GM21717 (cell line): ENCODE measurements around the gene FILIP1L.
A peak's percentile ranks its signal among the peaks of the same experiment; 100 is the strongest.
"Not testable (repeated sequence)": the region's sequence is repeated elsewhere in the genome, so short reads cannot be mapped to it uniquely, and the experiment has no call there.

Source experiments
- ATAC-seq: cut with Tn5 transposase; IDR thresholded peaks from one replicate; pipeline ENCODE4 v1.9.1; 2021; ENCODE audit warnings: mild to moderate bottlenecking, moderate library complexity; ENCODE audit not compliant: unreplicated experiment

The FILIP1L gene

DNA sequence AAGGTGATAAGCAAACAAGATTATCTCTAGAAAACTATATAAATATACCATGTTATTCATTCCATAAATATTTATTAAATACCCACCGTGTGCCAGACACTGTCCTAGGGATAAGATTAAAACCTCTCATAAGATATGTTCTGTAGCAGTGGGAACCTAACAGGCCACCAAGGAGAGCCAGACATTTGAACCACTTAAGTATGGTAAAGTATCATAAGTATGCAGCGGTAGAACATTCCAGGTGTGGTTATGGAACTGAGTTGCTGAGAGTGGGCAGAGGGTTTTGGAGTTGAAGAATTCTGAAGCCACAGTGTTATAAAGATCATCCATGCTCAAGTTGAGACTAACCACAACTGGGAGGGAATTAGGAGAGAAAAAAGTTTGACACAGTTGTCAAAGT, 14.7 kb downstream of the FILIP1L start:
- ATAC-seq: no peak

DNA sequence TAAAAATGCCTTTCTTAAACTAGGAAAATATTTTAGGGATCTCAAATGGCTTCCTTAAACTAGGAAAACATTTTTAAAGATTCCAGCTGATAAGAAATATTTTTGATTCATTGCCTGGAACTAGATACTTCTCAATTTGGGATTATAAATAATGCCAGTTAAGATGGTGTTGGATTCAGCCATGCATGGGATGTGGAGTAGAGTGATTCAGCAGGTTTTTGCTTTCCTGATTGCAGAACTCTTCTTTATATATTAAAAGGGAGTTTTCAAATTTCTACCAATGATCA, 15.6 kb downstream of the FILIP1L start:
- ATAC-seq: no peak

DNA sequence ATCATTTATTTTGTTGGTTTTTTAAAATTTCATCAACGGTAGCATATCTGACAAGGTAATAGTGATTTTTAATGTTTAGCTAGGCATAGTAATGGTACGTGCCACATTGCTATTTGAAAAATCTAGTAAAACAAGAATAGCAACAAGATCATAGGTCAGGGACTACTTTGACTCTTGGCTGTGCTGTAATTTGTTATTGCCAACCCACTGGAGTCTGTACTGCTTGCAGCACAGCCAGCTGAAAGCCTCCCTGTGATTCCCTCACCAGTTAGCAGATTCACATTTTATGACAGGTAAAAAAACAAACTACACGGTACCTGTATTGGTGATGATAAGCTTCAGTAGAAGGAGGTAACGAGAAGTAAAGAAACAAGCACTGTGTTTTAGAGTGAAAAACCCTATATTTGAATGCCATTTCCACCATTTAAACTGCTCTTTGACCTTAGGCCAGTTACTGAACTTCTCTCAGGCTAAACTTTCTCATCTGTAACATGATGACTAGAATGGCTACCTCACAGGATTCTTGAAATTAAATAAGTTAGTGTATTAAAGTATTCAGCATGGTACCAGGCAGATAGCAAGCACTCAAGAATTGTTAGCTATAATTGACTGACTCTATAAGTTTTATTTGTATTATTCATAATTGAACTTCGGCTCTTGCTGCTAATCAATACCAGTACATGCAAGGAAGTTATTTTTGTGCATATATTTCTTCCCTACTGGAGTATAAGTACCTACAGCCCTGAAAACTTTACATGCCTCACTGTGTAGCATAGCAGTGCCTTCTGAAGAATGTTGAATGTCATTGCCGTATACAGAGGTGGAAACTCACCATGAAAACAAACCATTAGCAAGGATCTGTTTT, 16.1 kb downstream of the FILIP1L start:
- no peak for ATAC-seq

DNA sequence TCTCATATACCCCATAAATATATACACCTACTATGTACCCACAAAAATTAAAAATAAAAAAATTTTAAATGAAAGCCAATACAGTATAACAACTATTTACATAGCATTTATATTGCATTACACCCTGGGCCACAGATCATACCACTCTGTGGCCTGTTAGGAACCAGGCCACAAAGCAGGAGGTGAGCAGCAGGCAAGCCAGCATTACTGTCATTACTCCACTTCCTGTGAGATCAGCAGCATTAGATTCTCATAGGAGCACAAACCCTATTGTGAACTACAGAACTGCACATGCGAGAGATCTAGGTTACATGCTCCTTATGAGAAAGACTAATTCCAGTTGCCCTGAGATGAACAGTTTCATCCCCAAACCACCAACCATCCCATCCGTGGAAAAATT, 17.4 kb downstream of the FILIP1L start:
- ATAC-seq: no peak

DNA sequence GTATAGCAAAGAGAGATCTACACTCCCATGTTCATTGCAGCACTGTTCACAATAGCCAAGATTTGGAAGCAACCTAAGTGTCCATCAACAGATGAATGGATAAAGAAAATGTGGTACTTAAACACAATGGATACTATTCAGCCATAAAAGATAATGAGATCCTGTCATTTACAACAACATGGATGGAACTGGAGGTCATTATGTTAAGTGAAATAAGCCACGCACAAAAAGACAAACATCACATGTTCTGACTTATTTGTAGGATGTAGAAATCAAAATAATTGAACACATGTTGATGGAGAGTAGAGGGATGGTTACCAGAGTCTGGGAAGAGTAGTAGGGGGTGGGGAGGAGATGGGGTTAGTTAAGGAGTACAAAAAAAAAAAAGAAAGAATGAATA, 18.0 kb downstream of the FILIP1L start:
- ATAC-seq: not testable (repeated sequence)

GRCh38 chr3:100093831-100094230, 20.5 kb downstream of the FILIP1L start:
- ATAC-seq: no peak

- no peak for ATAC-seq
These were observed 23.7 kb downstream of the FILIP1L start for GRCh38 chr3:100090669-100091005.

DNA sequence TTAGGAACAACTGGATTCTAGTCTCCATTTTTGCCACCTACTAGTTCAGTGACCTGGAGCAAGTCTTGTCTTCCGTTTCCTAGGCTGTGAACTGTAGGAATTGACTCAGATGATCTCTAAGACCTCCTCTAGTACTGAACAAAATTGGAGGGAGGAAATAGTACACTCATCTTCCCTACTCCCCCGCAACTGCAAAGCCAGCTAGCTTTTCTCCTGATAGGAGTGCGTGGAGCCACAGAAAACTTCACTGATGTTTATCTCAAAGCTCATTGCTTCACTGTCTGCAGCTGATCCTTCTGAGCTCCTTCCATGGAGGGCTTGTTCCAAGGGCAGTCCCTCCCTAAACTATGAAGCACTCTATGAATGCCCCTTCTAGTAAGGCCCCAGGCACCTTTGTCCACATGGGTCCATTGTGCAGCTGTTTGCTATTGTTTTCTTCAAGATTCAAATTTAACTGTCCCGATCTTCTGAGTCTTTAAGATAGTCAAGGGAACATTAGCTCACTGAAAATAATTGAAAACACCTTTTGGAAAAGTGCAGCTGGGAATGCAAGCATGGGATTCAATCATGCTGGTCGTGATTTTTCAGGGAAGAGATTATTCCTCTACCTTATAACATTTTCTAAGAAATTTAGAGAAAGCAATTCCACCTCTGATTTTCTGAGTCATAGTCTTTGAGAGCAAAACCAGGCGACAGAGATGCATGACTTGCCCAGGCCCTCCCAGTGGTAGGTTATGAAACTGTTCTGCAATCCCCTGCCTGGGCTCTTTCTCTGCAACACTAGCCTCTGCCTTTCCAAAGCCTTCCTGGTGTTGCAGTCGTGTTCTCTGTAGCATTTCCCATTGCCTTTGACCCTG, 24.3 kb downstream of the FILIP1L start:
- ATAC-seq: peak; percentile 68

DNA sequence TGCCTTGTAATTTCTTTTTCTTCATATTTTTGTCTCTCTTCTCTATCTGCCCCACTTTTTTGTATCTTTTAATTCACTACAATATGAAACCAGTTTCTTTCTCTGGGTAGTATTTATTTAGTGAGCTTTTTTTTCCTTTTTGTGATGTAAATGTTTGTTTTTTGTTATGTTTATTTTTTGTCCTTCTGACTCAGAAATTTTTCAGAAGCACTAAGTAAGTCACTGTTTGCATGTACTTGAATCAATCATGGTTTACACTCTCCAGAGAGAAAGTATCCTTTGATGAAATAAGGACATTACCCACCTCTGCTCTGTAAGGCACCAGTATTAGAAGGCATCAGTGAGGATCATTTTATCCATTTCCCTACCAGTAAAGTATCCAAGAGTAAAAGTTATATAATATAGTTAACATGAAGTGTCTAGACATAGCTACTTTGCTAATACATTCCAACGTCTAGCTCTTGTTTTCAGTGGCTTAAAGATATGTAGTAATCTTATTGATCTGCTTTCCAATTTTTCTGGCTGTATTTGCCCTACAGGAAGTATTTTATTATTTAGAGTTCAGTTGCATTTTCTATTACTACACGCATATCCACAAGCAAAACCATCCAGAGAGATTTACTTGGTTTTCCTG, 25.4 kb downstream of the FILIP1L start:
- no peak for ATAC-seq

- ATAC-seq: peak; percentile 90
These were observed 27.1 kb downstream of the FILIP1L start for GRCh38 chr3:100087198-100087597.

GRCh38 chr3:100086401-100086800, 27.9 kb downstream of the FILIP1L start:
- no peak for ATAC-seq

- no peak for ATAC-seq
These were observed 30.0 kb downstream of the FILIP1L start for GRCh38 chr3:100084100-100084806.

- no peak for ATAC-seq
These were observed 31.1 kb downstream of the FILIP1L start for GRCh38 chr3:100083209-100083608.

GRCh38 chr3:100082714-100083113, 31.6 kb downstream of the FILIP1L start:
- no peak for ATAC-seq

DNA sequence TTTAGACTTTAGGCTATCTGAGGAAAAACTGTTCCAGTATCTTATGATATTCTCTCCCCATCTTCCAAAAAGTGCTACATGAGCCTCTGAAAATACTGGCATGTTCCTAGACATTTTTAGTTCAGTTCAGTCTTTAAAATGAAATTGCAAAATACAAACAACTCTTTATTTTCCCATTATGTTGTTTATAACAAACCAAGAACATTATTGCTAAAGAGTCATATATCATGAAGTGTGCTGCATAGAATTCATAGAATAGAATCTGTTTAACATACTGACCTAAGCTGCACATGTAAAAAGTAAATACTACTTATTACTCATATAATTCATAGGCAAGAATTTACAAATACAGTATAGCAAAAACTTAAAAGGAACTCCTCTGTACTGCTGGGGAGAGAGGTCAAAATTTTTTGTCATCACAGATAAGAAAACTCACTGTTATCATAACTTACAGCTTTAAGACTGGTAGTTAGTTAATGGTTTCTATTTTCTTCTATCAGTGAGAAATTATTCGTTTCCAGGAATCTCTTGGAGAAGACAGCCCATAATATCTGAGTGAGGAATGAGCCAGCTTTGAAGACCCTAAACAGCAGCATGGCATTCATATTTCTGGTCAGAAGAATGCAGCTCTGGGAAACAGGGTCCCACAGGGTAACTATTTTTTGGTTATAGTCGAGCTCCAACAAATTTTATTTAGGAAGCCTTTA, 32.2 kb downstream of the FILIP1L start:
- ATAC-seq: no peak

- no peak for ATAC-seq
These were observed 33.0 kb downstream of the FILIP1L start for GRCh38 chr3:100081311-100081710.

- no peak for ATAC-seq
These were observed 33.7 kb downstream of the FILIP1L start for GRCh38 chr3:100080573-100080972.

- no peak for ATAC-seq
These were observed 35.0 kb downstream of the FILIP1L start for GRCh38 chr3:100079328-100079727.

- ATAC-seq: no peak
These were observed 37.4 kb downstream of the FILIP1L start for GRCh38 chr3:100076731-100077529.
